ENCODE data around the gene ARL4C. TPM values are rescaled to one million over a fixed set of nuclear protein-coding genes. Genes with fewer than 3 reads are reported as not detected.

ARL4C gene
- total and polyA plus RNA-seq, 2 of the 8 experiments (the other 6 are each of a cell fraction or from before 2014, with no cell fraction given), result 7.0 to 16.9 TPM

GRCh38 chr2:234542742-234543141 lies 45.9 kb upstream of the ARL4C start:
- Histone ChIP-seq H4K8ac (ENCODE audit: extremely low read depth, insufficient read depth, low read length) (no peak overlapping the region), H3K27me3 (replicated peaks in 1 of 4; ENCODE audit: control insufficient read depth in 3 of 4, extremely low read depth in 1 of 4, insufficient read depth in 3 of 4, low read length in 3 of 4) (peaks cover 0 to 6% (median 5%) of the 10 kb centered on the region in 4 experiments; a peak in 5 of 7 replicates), H4K91ac (replicated peaks; ENCODE audit: insufficient read length, low read length) (no peak overlapping the region), H3K4me2 (ENCODE audit: insufficient read depth in 1 of 2, low read depth in 2 of 2, low read length in 2 of 2) (no peak overlapping the region), H4K5ac (ENCODE audit: insufficient read length, low read depth, low read length) (no peak overlapping the region), H2AK5ac (ENCODE audit: low read depth, low read length) (no peak overlapping the region), H3K4ac (replicated peaks; ENCODE audit: insufficient read length, low read depth, low read length) (no peak overlapping the region), H3K14ac (ENCODE audit: insufficient read length) (no peak overlapping the region), H3K27ac (ENCODE audit: low read depth, low read length) (no peak overlapping the region), H3K23ac (ENCODE audit: insufficient read length) (no peak overlapping the region), H3K4me3 (ENCODE audit: extremely low read depth in 1 of 4, insufficient read depth in 2 of 4, low read depth in 3 of 4, low read length in 4 of 4) (no peak overlapping the region), H2BK12ac (ENCODE audit: low read depth, low read length) (no peak overlapping the region), H3K23me2 (ENCODE audit: low read depth, low read length) (no peaks in the 10 kb centered on the region; the same call in 1 of the 2 replicates), H3K9ac (replicated peaks in 1 of 4; ENCODE audit: extremely low read depth in 1 of 4, low read depth in 3 of 4, low read length in 3 of 4) (no peak overlapping the region), H2BK20ac (ENCODE audit: low read length) (no peak overlapping the region), H3K9me3 (ENCODE audit: insufficient read depth in 2 of 2, low read depth in 1 of 2, low read length in 1 of 2) (0 out of 4 replicates have a peak, but pooled peaks cover 0 to 3% of the 10 kb centered on the region in 2 experiments), H3K79me2 (ENCODE audit: control insufficient read depth in 1 of 2, insufficient read depth in 2 of 2, low read length in 2 of 2) (no peaks in the 10 kb centered on the region; a peak in 1 of 4 replicates), H3K4me1 (replicated peaks in 1 of 4; ENCODE audit: control insufficient read depth in 3 of 4, insufficient read depth in 4 of 4, low read length in 3 of 4) (peaks cover 3 to 18% (median 5%) of the 10 kb centered on the region in 4 experiments; a peak in 5 of 7 replicates), H3K36me3 (ENCODE audit: control insufficient read depth in 2 of 4, insufficient read depth in 4 of 4, low read length in 3 of 4) (no peaks in the 10 kb centered on the region), H3K79me1 (ENCODE audit: low read depth, low read length) (no peaks in the 10 kb centered on the region), H2BK5ac (ENCODE audit: low read depth, low read length) (no peak overlapping the region), H4K20me1 (replicated peaks in 1 of 2; ENCODE audit: control insufficient read depth in 1 of 2, insufficient read depth in 2 of 2, low read length in 2 of 2) (no peaks in the 10 kb centered on the region), H2BK15ac (ENCODE audit: low read length) (no peak overlapping the region), H3K18ac (ENCODE audit: extremely low read depth, low read length) (no peak overlapping the region), H2AFZ (ENCODE audit: low read length) (no peak overlapping the region), H2BK120ac (replicated peaks; ENCODE audit: low read depth, low read length) (no peak overlapping the region), H3K56ac (replicated peaks; ENCODE audit: insufficient read length, low read depth, low read length) (no peak overlapping the region)
- WGBS, 2 experiments (ENCODE audit: extremely low coverage in 1 of 2, insufficient coverage in 1 of 2, insufficient read length in 1 of 2, insufficient replicate concordance in 2 of 2, low coverage in 1 of 2, low lambda C conversion rate in 2 of 2, missing lambda C conversion rate in 1 of 2), result 89% methylated on average over 11 of the region's 11 CpGs; no CpG with 5 or more reads in 1 of the 2 experiments
- POLR2A ChIA-PET (ENCODE audit: partially characterized antibody), result no interaction called here
- no peak for TF ChIP-seq SIX5 (IDR thresholded peaks at IDR 0.05; ENCODE audit: low read depth, low read length)
- TF ChIP-seq RXRA (IDR thresholded peaks at IDR 0.05; ENCODE audit: insufficient read depth, low read depth, low read length), result no peak
- TF ChIP-seq TCF12 (IDR thresholded peaks at IDR 0.05; ENCODE audit: low read depth, low read length), result no peak
- TF ChIP-seq EP300 (IDR thresholded peaks at IDR 0.05; ENCODE audit: borderline replicate concordance in 1 of 2, low read depth in 2 of 2, low read length in 2 of 2), result no peak
- no peak for TF ChIP-seq CHD2 (IDR thresholded peaks at IDR 0.05; ENCODE audit: low read length)
- no peak for TF ChIP-seq CBX8 (IDR thresholded peaks at IDR 0.05; ENCODE audit: borderline replicate concordance, low read depth, low read length)
- TF ChIP-seq USF2 (IDR thresholded peaks at IDR 0.05; ENCODE audit: low read length), result no peak
- TF ChIP-seq JUND (IDR thresholded peaks at IDR 0.05; ENCODE audit: low read length), result no peak
- no peak for TF ChIP-seq MAX (IDR thresholded peaks at IDR 0.05)
- no peak for TF ChIP-seq GABPA (IDR thresholded peaks at IDR 0.05; ENCODE audit: borderline replicate concordance, insufficient read depth, low read length)
- no peak for TF ChIP-seq SRF (IDR thresholded peaks at IDR 0.05; ENCODE audit: low read depth, low read length)
- FAIRE-seq, result no peak
- CTCF ChIA-PET (ENCODE audit: partially characterized antibody), result interaction anchor here (1.0 to 1.6 kb wide), 2 partner anchors 42 to 254 kb away, joined by 3 read pairs; no protein-coding TSS in a partner anchor
- DNase-seq (ENCODE audit: low read depth in 1 of 2, low spot score in 2 of 2), result no peak
